Activated CD8-positive, alpha-beta memory T cell treated with anti-CD3 and anti-CD28 coated beads for 48 hours (primary cell): Measurements from ENCODE around the gene MED26.
"Not testable (repeated sequence)": the region's sequence is repeated elsewhere in the genome, so short reads cannot be mapped to it uniquely, and the experiment has no call there.

Experiments
- DNase-seq, 3 experiments: peaks; one replicate each; pipeline ENCODE4 v3.0.0-alpha.2; 2020; ENCODE audit warnings: low read depth in 2 of 3, low spot score in 2 of 3

MED26 gene

DNA sequence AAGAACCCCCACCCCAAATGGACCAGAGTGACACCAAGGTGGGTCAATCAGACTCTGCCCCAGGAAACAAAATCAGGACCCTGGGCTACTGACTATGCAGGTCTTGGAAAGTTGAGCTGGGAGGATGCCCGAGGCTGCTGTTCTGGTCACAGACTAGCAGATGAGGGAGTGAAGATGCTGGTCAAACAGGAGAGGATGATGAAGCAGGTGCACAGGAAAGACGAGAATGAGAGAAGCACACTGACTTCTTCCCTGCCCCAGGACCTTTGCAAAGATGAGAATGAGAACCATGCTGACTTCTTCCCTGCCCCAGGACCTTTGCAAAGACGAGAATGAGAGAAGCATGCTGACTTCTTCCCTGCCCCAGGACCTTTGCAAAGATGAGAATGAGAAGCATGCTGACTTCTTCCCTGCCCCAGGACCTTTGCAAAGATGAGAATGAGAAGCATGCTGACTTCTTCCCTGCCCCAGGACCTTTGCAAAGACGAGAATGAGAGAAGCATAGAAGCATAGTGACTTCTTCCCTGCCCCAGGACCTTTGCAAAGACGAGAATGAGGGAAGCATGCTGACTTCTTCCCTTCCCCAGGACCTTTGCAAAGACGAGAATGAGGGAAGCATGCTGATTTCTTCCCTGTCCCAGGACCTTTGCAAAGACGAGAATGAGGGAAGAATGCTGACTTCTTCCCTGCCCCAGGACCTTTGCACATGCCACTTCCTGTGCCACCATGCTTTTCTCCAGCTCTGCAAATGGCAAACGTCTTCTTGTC lies 23.6 kb upstream of the MED26 start:
- not testable (repeated sequence) for DNase-seq

DNA sequence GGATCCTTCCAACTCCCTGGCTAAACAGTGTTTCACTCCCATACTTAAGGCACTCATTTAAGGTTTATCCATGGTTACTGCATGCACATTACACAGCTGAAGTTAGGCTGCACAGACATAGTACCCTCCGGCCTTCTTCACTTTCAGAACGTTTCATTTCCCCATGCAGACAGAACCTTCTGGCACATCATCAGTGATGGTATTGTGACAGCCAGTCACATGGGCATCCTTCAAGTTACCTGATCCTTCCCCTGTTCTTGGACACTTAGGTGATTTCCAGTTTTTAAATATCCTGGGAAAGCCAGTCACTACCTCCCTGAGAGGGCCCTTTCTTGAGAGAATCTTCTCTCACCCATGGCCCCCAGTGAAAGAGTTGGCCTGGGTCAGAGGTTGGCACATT lies 22.8 kb upstream of the MED26 start:
- DNase-seq: no peak

DNA sequence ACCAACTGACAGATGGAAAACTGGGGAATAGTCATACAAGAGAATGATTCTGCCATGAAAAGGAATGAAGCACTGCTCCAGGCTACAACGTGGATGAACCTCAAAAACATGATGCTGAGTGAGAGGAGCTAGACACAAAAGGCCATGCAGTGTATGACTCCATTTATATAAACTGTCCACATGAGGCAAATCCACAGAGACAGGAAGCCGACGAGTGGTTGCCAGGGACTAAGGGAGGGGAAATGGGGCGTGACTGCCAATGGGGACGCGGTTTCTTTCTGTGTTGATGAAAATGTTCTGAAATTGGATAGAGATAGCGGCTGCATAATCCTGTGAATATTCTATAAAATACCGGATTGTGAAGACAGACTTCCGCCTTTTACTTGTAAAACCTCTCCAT lies 21.7 kb upstream of the MED26 start:
- no peak for DNase-seq

DNA sequence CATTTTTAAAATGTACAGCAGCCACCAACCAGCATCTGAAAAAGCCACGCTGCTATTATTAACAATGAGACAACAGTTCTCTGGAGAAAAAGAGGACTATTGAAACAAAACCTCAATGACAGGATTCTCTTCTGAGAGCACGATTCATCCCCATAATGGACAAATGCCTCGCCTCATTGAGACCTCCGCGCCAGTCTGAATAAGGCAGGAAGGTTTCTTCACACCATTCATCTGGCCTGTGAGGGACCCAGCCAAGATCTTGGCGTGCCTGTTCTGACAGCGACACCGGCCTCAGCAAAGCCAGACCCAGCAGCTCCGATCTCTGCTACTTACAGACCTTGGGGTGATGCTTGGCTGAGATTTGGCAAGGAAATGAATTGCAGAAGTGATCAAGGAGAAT lies 17.1 kb upstream of the MED26 start:
- DNase-seq: no peak

DNA sequence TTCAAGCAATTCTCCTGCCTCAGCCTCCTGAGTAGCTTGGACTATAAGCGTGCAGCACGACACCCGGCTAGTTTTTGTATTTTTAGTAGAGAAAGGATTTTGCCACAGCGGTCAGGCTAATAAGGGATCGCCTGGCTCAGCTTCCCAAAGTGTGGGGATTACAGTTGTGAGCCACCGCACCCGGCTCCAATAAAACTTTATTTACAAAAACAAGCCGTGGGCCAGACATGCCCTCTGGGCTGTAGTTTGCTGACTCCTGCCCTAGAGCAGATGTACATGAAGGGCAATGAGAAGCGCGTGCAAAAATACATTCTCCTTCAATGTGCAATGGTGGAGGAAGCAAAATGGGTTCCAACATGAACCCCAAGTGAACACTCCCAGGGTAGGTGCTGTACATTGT lies 13.7 kb upstream of the MED26 start:
- no peak for DNase-seq

DNA sequence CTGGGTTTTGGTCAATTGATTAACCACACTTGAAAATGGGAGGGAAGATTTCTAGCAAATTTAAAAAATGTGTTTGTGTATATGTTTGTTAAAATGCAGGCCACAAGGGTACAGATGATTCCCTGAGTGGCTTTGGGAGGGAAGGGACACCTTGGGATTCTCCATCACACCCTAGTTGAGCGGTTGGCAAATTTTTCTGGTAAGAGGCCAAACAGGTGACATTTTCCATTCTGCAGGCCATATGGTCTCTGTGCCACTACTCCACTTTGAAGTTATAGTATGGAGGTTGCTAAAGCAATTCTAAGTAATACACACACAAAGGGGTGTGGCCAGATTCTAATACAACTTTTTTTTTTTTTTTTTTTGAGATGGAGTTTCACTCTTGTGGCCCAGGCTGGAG lies 12.9 kb upstream of the MED26 start:
- DNase-seq: no peak

DNA sequence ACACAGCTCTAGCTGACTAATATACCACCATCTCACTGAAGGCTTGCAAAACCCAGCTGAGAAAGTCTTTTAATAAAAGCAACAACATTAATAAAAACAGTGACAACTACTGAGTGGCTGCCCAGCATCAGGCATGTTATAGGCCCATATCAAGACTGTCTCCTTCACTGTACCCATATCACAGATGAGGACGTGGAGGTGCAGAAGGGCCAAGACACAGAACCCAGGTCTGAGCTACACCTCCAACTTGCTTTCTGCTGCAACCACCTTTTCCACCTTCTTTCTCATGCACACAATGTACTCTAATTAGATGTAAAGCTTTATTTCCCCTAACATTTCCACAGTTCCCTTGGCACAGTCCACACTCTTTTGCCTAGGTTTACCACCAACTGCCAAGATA lies 10.7 kb upstream of the MED26 start:
- no peak for DNase-seq

DNA sequence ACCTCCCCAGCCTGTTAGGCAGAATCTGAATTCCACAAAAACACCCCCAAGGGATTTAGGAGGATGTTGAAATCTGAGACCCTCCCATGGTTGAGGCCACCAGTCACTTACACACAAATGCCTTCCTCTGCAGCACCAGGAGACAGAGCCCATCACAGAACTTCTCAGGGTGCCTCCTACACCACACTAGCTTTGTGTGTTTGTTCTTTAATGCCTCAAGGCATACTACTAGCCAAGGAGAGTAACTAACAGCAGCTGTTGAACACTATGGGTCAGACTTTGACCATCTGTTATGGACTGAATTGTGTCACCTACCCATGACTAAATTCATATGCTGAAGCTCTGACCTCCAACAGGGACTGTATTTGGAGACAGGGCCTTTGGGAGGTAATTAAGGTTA lies 9.5 kb upstream of the MED26 start:
- DNase-seq: no peak

DNA sequence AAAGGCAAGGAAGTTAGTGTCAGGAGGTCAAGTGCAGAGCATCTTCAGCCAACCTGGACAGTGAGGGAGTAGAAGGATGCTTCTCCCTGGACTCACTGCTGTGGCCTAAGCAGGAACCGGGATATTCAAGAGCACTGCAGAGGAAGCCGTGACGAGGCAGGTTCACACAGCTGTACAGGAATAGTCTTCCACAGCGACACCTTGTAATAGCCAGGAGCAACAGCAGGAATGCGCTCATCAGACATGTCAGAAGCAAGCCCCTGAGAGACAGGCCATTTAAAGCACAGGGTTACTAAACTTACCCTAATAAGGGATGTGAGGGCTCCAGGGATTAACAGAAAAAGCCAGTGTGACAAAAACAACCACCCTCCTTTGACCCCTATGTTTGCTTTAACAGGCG lies 3.5 kb upstream of the MED26 start:
- DNase-seq: no peak

DNA sequence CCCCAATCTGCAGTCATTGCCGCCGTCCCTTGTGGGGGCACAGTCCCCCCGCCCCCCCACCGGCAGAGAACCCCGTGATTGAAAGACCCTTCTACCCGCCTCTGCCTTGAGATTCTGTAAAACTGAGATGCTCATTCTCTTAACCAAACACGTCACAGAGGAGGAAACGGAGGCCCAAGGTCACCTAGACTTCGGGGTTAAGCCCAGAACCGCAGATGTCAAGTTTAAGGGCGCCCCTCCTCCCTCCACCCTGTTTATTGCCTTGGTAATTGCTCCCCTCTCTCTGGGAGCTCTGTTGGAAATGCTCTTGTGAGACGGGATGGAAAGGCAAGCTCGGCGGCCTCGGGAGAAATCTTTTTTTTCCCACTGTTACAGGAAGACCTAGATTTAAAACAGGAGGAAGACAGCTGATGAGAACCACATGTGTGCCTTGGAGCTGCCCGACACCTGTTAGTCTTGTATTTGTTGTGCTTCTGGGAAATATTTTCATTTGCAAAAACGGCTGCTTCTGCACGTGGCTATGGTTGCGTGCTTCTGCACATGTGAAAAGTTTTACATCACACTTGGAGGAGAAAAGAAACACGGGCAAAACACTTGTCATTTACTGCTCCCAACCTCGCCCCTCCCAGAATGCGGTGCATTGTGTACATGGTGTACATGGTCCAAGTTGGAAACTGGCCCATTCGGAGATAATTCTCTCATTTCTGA lies 1.1 kb upstream of the MED26 start:
- peak in 1 of 3 experiments; percentile 54 for DNase-seq

DNA sequence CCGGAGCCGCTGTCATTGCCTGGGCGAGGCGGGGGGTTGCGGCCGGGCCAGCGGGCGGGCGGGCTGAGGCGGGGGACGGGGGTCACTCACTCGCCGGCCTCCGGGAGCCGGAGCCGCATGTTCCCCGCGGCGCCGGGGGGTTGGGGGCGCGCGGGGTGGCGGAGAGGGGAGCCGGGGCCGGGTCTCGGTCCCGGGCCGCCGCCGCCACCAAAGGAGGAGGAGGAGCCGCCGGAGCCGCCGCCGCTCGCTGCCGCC lies 149 bp downstream of the MED26 start:
- DNase-seq: no peak

DNA sequence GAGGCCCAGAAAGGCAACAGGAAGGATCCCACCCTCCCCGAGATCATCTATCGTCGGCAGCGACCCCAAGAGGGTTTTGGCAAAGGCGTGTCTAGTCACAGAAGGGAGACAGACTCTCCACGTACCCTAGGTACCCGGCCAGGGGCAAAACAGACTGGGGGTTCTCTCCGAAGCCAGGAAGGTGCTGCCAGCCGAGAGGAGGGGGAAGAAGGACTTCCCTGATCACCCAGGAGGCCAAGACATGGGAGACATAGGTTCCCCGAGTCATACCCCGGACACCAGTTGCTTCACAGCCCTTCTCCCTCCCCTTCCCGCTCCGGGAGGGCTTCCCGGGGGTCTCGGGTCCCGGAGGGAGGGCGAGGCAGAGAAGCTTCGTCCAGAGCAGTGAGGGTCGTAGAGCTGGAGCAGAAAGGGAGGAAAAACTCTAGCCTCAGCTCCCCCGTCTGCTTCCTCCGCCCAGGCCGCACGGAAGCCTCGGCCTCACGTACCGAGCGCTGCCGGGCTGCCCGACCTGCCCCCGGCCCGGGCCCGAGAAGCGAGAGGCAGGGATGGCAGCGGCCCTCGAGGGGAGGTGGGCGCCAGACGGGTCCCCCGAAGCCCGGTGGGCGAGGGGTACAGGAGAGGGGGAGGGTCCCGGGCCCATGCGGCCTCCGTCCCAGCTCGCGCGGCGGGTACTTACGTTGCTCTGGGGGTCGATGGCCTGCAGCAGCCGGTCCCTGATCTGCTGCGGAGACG lies 644 bp downstream of the MED26 start:
- no peak for DNase-seq

DNA sequence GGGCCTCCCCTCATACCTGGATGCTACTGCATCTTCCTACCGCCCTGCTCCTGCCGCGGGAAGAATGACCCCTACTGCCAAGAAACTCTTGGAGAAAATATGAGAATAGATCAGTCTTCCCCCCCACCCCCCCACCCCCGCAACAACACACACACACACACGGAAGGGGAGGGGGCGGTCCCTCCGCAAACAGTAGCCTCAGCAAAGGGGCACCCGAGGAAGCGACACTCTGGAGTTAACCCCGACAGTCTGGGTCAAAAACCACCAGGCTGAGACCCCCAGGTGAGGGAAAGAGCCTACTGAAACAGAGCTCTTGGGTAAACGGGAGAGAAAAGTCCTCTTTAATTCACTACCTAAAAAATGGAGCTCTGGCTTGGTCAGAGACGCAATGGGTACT lies 1.2 kb downstream of the MED26 start:
- DNase-seq: no peak

DNA sequence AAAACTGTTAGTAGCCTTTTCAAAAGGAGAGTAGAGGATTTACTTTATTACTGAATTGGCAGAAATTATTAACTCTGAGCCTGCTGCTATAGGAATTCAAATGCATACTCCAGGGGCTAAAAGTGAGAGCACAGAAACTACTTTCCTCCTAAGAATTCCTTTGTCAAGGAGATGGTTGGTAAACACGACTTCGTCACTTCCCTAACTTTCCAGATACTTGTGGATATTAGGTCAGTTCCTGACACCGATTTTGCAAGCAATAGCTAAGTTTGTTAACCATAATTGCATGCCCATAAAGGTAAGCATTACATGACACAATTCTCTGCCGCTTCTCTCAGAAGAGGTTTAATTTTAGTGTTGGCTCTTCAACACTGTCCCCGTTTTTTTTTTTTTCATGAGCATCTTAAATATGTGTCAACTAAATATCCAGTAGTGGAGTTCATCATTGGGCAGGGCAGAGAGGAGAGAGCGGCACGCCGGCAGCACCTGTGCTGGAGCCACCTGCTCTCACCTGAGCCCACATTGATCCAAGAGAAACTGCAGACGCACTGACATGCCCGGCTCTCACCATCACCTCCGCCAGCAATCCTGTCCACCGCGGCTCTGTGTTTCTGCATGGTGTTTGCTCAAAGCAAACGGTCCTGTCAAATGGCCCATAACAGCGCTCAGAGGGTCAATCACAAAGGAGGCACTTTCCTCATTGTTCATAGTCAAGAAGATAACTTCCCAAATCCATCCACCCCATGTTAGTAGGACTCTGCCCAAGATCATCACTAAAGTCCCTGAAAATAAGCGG lies 2.6 kb downstream of the MED26 start:
- no peak for DNase-seq

DNA sequence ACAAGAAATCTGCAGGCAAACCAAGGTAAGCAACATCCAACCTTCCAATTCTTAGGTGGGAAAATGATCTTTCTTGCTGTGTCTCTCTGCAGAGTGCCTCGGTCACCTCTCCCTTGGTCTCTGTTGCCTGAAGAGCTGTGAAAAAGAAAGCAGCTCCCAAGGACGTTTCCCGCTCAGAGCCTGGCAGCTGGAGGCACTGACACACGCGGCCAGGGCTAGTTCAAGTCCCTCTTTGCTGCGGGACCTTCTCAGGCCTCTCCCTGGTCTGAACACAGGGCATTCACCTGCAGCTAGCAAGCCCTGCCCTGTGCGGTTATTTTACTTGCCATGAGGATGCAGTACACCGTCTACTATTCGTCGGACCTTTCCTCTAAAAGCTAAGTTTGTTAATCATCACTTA lies 3.8 kb downstream of the MED26 start:
- DNase-seq: no peak

DNA sequence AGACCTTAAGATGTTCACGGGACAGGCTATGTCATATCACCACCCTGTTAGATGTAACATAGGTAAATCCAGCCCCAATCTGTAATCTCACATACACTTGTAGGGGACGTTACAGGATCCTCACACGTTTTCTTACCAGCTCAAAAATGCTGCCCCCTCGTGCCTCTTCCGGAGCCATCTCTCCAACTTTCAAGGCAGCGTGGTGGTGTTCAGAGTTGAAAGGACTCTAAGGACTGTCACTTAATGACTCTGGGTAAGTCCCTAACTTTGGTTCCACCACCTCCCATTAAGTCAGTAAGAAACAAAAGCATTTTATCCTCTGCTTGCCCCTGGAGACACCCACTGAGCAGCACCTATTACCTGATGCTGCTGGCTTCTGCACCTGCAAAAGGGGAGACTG lies 4.4 kb downstream of the MED26 start:
- DNase-seq: no peak

DNA sequence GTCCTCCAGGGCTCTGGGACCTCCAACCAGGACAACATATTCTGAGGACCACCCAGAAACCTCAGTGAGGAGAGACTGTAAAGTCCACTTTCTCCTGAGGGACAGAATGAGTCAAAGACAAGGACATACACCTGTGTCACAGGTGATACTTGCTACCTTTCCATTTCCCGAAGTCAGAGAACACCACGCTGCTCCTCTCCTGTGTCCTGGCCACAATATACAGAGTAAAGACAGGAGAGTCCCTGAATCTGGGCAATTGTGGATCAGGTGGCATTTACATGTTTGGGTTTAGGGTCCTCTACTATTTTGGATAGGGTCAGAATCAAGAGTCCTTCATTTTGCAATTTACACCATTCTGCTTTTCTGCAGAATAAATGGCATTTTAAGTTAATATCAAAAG lies 4.9 kb downstream of the MED26 start:
- no peak for DNase-seq

DNA sequence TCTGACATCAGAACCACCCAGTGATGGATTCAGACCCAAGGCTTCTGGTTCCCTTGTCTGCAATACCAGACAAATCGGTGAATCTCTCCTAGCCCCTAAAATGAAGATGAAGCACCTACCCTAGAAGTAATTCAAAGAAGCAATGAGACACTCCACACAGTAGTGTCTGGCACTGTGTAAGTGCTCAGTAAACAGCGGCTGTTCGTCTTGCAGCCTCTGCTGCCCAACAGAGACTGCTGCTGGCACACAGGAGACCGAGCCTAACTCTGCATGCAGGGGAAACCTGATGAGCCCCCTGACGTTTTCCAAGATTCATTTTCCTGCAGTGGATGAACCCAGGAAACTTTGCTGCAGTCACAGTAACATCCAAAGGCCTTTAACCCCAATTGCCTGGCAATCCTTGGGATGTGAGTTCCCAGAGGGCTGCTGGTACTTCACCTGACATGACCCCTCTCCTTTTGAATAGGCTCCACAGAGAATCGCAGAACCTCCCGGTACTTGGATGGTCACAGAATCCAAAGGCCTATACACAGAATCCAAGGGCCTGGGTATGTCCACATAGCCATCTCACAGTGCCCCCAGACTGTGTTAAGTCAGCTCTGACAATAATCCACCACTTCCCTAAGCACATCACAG lies 6.7 kb downstream of the MED26 start:
- DNase-seq: no peak

DNA sequence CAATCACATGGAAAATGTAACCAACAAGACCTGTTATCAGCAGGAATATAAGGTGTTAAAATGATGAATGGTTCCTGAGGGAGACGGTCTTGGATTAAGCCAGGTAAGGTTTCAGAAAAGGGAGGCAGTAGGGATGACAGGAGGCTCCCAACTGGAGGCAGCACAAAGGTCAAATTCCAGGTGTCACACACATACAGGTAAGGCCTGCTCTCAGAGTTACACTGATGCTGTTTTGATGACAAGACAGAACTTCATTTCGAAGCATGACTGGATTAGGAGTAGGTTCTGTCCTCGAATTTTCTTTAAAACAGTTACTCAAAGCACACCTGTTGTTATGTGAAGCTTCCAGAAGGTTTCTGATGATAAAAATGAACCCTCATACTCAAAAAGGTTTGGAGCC lies 7.4 kb downstream of the MED26 start:
- no peak for DNase-seq

DNA sequence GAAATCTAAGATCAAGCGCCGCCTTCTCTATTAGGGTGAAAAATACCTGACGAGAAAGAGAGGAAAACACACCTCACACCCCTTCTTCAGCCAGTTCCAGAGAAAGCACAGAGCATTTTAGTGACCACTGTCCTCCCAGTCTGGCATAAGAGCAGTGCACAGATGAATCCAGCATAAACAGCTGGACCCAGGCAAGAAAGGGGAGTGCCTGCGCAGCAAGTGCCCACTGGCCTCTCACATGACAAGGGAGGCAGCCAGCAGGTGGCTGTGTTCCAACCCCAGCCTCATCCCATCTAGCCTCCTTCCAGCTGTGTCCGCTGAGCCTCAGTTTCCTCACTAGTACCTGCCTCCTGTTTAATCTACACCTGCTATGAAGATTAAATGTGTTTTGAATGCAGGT lies 8.0 kb downstream of the MED26 start:
- DNase-seq: no peak

DNA sequence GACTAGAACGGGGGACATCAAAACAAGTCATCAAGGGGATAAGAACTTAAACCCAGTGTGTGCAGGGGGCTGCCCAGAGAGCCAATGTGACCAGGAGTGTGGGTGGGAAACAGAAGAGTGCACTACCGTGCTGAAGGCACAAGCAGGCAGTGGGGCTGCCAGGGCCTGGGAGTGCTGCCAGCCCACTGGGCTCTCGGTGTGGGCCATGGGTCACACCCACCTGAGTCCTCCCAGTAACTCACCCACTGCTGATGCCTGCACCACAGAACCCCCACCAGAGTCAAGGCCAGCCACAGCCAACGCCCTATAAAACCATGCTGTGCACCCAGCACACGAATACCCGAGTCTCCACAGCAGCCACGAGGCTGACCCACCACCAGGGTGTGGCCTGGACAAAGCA lies 8.5 kb downstream of the MED26 start:
- no peak for DNase-seq
